GM12865 (cell line): Measurements from ENCODE around the gene PLEKHA7.

Experiments used
- DNase-seq: peaks from one replicate; pipeline ENCODE4 v3.0.0; 2010; ENCODE audit warnings: low read depth
- H3K4me3 ChIP-seq: 2 replicates; pipeline ENCODE4 v1.5.1; 2011; ENCODE audit warnings: mild to moderate bottlenecking, low read depth, low read length, control low read depth
- TF ChIP-seq, protein P1 (sequence below): IDR thresholded peaks from 2 replicates; pipeline ENCODE4 v1.5.1; 2011; ENCODE audit warnings: low read length, control low read depth, low read depth, inconsistent platforms; ENCODE audit not compliant: insufficient read depth; ENCODE audit errors: missing control alignments

PLEKHA7 gene

GRCh38 chr11:16846305-16846704 lies 167.9 kb downstream of the PLEKHA7 start:
- H3K4me3 ChIP-seq = no peak overlapping the region
- no peak for DNase-seq
- TF ChIP-seq, protein P1, sequence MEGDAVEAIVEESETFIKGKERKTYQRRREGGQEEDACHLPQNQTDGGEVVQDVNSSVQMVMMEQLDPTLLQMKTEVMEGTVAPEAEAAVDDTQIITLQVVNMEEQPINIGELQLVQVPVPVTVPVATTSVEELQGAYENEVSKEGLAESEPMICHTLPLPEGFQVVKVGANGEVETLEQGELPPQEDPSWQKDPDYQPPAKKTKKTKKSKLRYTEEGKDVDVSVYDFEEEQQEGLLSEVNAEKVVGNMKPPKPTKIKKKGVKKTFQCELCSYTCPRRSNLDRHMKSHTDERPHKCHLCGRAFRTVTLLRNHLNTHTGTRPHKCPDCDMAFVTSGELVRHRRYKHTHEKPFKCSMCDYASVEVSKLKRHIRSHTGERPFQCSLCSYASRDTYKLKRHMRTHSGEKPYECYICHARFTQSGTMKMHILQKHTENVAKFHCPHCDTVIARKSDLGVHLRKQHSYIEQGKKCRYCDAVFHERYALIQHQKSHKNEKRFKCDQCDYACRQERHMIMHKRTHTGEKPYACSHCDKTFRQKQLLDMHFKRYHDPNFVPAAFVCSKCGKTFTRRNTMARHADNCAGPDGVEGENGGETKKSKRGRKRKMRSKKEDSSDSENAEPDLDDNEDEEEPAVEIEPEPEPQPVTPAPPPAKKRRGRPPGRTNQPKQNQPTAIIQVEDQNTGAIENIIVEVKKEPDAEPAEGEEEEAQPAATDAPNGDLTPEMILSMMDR = no peak

- H3K4me3 ChIP-seq = no peak overlapping the region
- TF ChIP-seq, protein P1 = no peak
- DNase-seq = no peak
These were observed 169.9 kb downstream of the PLEKHA7 start for GRCh38 chr11:16844268-16844771.

GRCh38 chr11:16843294-16843693 lies 170.9 kb downstream of the PLEKHA7 start:
- H3K4me3 ChIP-seq = no peak overlapping the region
- TF ChIP-seq, protein P1 = no peak
- no peak for DNase-seq

- H3K4me3 ChIP-seq = no peak overlapping the region
- DNase-seq = peak; percentile 15
- TF ChIP-seq, protein P1 = no peak
These were observed 172.2 kb downstream of the PLEKHA7 start for GRCh38 chr11:16841984-16842383.

DNA sequence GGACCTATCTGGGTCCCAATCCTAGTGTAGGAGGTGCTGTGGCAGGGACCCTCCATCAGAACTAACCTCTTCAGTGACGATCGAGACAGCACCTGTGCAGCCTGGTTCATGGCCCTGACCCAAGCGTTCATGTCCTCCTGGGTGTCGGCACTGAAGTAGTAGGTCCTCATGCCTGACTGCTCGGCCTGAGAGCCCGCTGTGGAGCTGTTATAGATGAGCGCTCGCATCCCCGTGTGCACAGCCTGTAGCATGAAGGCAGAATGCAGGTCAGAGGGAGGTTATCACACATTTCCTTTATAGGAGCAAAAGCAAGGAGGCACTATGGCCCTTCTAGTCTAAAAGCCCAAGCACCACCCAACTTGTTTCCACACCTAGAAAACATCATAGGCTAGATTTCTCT lies 172.7 kb downstream of the PLEKHA7 start:
- TF ChIP-seq, protein P1 = no peak
- no peak overlapping the region for H3K4me3 ChIP-seq
- no peak for DNase-seq

- DNase-seq = no peak
- no peak overlapping the region for H3K4me3 ChIP-seq
- TF ChIP-seq, protein P1 = no peak
These were observed 173.3 kb downstream of the PLEKHA7 start for GRCh38 chr11:16840951-16841350.

- TF ChIP-seq, protein P1 = no peak
- H3K4me3 ChIP-seq = no peak overlapping the region
- no peak for DNase-seq
These were observed 174.4 kb downstream of the PLEKHA7 start for GRCh38 chr11:16839821-16840220.
